HG02884 (cell line): Measurements from ENCODE around the gene CAPNS1.
"Not testable (repeated sequence)": the region's sequence is repeated elsewhere in the genome, so short reads cannot be mapped to it uniquely, and the experiment has no call there.

Experiments
- ATAC-seq: cut with Tn5 transposase; IDR thresholded peaks from one replicate; pipeline ENCODE4 v1.9.1; 2021; ENCODE audit warnings: mild to moderate bottlenecking, moderate library complexity; ENCODE audit not compliant: unreplicated experiment

Gene CAPNS1

GRCh38 chr19:36113894-36114720, 25.8 kb upstream of the CAPNS1 start:
- no peak for ATAC-seq

- ATAC-seq: peak; percentile 78
Measured at GRCh38 chr19:36114721-36115452, 25.0 kb upstream of the CAPNS1 start, which contains the start of gene POLR2I. Gene POLR2I (minus strand): TSS chr19:36114875. CDS start chr19:36114856, 19 bp downstream.

DNA sequence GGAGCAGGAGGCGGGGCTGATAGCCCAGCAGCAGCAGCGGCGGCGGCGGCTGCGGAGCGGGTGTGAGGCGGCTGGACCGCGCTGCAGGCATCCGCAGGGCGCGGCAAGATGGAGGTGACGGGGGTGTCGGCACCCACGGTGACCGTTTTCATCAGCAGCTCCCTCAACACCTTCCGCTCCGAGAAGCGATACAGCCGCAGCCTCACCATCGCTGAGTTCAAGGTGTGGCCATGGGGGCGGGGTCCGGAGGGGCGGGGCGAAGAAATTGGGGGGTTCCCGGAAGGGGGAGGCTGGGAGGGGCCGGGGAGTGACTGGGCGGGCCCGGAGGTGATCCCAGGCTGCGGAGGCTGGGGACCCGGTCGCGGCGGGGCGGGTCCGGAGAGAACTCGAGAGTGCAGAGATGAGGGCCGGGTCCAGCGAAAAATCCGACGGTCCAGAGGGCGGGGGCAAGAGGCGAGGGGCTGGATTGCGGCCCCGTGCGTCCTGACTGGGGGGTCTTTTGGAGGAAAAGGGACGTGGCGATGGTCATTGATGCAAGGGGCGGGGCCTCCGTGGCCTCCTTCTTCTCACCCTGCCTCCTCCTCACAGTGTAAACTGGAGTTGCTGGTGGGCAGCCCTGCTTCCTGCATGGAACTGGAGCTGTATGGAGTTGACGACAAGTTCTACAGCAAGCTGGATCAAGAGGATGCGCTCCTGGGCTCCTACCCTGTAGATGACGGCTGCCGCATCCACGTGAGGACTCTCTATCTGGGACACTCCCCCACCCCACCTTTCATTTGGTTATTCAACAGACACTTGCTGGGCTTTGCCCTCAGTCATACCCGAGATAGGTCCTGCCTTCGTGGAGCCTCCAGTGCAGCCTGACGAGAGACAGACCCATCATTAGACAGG, 24.2 kb upstream of the CAPNS1 start, which contains the start of gene TBCB:
TBCB (plus strand) TSS at position 16 of the 891 bp plus-strand sequence; CDS start at position 109, 93 bp downstream.
- no peak for ATAC-seq

- ATAC-seq: no peak
Measured at GRCh38 chr19:36116344-36116637, 23.6 kb upstream of the CAPNS1 start.

- no peak for ATAC-seq
Measured at GRCh38 chr19:36120092-36120983, 19.5 kb upstream of the CAPNS1 start.

DNA sequence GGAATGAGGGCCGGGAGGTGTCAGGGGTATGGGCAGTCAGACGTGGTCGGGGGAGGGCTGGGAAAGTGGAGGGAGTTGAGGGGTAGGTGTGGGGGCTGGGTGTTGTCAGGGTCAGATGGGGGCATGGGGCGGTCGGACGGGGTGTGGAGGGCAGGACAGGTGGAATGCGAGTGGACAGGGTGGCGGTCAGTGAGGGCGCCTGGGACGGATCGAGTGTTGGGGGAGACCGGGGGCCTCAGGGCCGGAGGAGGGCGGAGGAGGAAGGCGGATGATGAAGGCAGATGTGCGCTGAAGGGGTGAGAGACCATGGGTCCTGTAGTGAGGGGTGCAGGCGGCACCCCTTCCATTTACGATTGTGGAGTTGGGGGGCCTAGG, 18.9 kb upstream of the CAPNS1 start:
- no peak for ATAC-seq

DNA sequence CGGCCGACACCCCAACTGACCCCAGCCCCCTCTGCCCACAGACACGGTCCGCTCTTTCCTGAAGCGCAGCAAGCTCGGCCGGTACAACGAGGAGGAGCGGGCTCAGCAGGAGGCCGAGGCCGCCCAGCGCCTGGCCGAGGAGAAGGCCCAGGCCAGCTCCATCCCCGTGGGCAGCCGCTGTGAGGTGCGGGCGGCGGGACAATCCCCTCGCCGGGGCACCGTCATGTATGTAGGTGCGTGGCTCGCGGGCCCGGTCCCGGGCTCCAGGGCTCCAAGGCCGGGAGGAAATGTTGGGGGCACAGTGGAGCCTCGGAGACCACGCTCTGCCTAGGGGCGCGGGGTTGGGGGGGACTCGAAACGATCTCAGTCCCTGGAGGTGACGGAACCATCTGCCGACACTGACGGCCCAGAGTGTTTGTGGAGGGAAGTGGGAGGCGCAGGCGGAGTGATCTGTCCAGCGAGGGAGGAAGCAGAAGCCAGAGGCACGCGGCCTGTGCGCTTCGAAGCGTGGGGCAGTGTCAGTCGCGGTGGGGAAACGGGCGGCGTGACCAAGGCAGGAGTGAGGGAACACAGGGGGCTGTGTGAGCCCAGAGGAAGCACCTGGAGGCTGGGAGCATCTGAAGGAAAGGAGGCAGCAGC, 18.3 kb upstream of the CAPNS1 start:
- no peak for ATAC-seq

- ATAC-seq: no peak
Measured at GRCh38 chr19:36125557-36125956, 14.3 kb upstream of the CAPNS1 start.

DNA sequence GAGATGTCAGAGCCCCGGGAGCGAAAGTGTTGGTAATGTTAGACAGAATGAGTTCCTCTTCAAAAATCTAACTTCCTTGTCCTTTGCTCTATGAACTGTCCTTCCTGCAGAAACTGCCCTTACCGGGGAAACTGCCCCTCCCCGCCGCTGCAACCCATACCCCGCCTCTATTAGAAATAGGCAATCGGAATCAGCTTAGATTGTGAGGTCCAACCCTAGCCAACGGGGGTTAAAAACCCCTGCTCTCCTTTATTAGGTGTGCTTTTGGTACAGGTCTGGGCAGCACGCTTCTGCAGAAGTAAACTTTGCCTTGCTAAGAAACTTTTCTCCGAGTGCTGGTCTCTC, 11.5 kb upstream of the CAPNS1 start:
- no peak for ATAC-seq

GRCh38 chr19:36131221-36131620, 8.6 kb upstream of the CAPNS1 start:
- ATAC-seq: not testable (repeated sequence)

GRCh38 chr19:36134867-36135266, 5.0 kb upstream of the CAPNS1 start:
- not testable (repeated sequence) for ATAC-seq

GRCh38 chr19:36136964-36137686, 2.7 kb upstream of the CAPNS1 start:
- no peak for ATAC-seq

DNA sequence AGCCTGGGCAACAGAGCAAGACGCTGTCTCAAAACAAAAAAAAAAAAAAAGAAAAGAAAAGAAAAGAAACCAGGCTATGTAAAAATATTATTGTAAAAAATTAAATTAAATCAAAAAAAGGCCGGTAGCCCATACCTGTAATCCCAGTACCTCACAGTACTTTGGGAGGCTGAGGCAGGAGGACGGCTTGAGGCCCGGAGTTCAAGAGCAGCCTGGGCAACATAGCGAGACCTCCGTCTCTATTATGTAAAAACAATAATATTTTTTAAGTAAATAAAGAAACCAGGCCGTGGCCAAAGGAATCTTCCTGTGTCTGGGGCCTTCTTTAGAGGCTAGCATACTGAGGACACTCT, 770 bp upstream of the CAPNS1 start:
- ATAC-seq: no peak

GRCh38 chr19:36140304-36141038, 605 bp downstream of the CAPNS1 start:
- ATAC-seq: no peak

GRCh38 chr19:36141039-36141927, 1.4 kb downstream of the CAPNS1 start:
- no peak for ATAC-seq

- no peak for ATAC-seq
Measured at GRCh38 chr19:36142046-36142445, 2.2 kb downstream of the CAPNS1 start.

- ATAC-seq: no peak
Measured at GRCh38 chr19:36142496-36142895, 2.6 kb downstream of the CAPNS1 start.

DNA sequence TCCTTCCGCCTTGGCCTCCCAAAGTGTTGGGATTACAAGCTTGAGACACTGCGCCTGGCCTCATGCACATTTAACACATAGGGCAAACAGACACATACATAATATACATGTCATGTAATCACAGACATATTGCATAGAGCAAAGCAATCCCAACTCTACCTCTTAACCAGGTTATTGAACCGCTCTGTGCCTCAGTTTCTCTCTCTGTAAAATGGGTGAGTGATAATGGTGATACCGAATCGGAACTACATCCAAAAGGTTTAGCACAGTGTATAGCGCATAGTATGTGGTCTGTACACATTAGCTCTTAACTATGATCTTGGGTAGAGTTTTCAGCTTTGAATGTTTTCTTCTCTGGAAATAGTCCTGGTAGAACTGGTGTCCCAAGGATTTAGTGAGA, 4.8 kb downstream of the CAPNS1 start:
- ATAC-seq: no peak
